Calu3 (cell line): Measurements from ENCODE around the gene BIRC6. TPM values are rescaled to one million over a fixed set of nuclear protein-coding genes. Genes with fewer than 3 reads are reported as not detected.

ENCODE experiments used
- BruUV-seq: library from RNA; stranded (reverse); fragments of 400-500 nt; replicated peaks from 2 replicates; lab custom pipeline; 2021; lab: Mats Ljungman, UMichigan
- CTCF ChIA-PET: fragments of 300-600 bp; sonication (Branson Sonifier 250); formaldehyde crosslinking; loops from one replicate; lab custom pipeline; 2022; ENCODE audit warnings: antibody characterized with exemption; lab: Charles Lee
- DNase-seq: peaks from one replicate; pipeline ENCODE4 v3.0.0; 2022
- H3K27ac Mint-ChIP-seq: one replicate; pipeline ENCODE4 v1.8.0; 2022; ENCODE audit warnings: mixed read lengths; ENCODE audit not compliant: unreplicated experiment
- H3K27me3 Mint-ChIP-seq: one replicate; pipeline ENCODE4 v1.8.0; 2022; ENCODE audit warnings: mixed read lengths; ENCODE audit not compliant: unreplicated experiment
- H3K36me3 Mint-ChIP-seq: one replicate; pipeline ENCODE4 v1.8.0; 2022; ENCODE audit warnings: mild to moderate bottlenecking, moderate library complexity, mixed read lengths; ENCODE audit not compliant: insufficient read depth, unreplicated experiment
- H3K4me1 Mint-ChIP-seq: one replicate; pipeline ENCODE4 v1.8.0; 2022; ENCODE audit warnings: mild to moderate bottlenecking, low read depth, mixed read lengths; ENCODE audit not compliant: unreplicated experiment
- H3K4me3 Mint-ChIP-seq: one replicate; pipeline ENCODE4 v1.8.0; 2022; ENCODE audit warnings: mild to moderate bottlenecking, low read depth, moderate library complexity, mixed read lengths; ENCODE audit not compliant: unreplicated experiment
- H3K9me3 Mint-ChIP-seq: one replicate; pipeline ENCODE4 v1.8.0; 2022; ENCODE audit warnings: low read depth, mixed read lengths; ENCODE audit not compliant: unreplicated experiment
- intact Hi-C: fragments of 100-400 bp; cut with micrococcal nuclease; formaldehyde crosslinking; loops from one replicate; pipeline ENCODE4 v1.10.0; 2022; ENCODE audit not compliant: unreplicated experiment
- total RNA-seq: library from RNA; stranded (reverse); gene quantifications from 2 replicates; pipeline ENCODE4 v1.2.3, GENCODE V29; 2022
- TF ChIP-seq, protein P1 (sequence below): fragments of 200-600 bp; IDR thresholded peaks from one replicate; pipeline ENCODE4 v1.8.0; 2022; ENCODE audit warnings: antibody characterized with exemption; ENCODE audit not compliant: unreplicated experiment

Gene BIRC6
- total RNA-seq, 1 experiment from 2014 or later = 91.0 TPM

DNA sequence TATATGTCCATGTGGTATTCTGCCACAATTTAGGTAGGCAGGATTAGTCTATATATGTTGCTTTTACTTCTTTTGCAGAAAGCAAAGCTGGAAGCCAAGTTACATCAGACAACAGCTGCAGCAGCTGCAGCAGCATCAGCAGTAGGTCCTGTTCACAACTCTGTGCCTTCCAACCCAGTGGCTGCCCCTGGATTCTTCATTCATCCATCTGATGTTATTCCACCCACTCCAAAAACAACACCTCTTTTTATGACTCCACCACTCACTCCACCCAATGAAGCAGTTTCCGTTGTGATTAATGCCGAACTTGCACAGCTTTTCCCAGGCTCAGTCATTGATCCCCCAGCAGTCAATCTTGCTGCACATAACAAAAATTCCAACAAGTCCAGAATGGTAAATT, 107.6 kb downstream of the BIRC6 start:
- H3K4me1 Mint-ChIP-seq = no peaks in the 10 kb centered on the region
- H3K36me3 Mint-ChIP-seq = peaks cover 35% of the 10 kb centered on the region

GRCh38 chr2:32472605-32473004, 115.8 kb downstream of the BIRC6 start:
- BruUV-seq = no TSS peak
- Mint-ChIP-seq H3K36me3 (peaks cover 30% of the 10 kb centered on the region), H3K4me3 (no peak overlapping the region)

More for the DNA sequence above, 107.6 kb downstream of the BIRC6 start:
- Mint-ChIP-seq H3K4me3 (no peak overlapping the region), H3K27me3 (no peaks in the 10 kb centered on the region), H3K9me3 (no peaks in the 10 kb centered on the region), H3K27ac (no peak overlapping the region)
- TF ChIP-seq, protein P1, sequence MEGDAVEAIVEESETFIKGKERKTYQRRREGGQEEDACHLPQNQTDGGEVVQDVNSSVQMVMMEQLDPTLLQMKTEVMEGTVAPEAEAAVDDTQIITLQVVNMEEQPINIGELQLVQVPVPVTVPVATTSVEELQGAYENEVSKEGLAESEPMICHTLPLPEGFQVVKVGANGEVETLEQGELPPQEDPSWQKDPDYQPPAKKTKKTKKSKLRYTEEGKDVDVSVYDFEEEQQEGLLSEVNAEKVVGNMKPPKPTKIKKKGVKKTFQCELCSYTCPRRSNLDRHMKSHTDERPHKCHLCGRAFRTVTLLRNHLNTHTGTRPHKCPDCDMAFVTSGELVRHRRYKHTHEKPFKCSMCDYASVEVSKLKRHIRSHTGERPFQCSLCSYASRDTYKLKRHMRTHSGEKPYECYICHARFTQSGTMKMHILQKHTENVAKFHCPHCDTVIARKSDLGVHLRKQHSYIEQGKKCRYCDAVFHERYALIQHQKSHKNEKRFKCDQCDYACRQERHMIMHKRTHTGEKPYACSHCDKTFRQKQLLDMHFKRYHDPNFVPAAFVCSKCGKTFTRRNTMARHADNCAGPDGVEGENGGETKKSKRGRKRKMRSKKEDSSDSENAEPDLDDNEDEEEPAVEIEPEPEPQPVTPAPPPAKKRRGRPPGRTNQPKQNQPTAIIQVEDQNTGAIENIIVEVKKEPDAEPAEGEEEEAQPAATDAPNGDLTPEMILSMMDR = no peak
- no peak for DNase-seq
- BruUV-seq = no TSS peak
- intact Hi-C loops = no loop called here
- CTCF ChIA-PET = no interaction called here

GRCh38 chr2:32474381-32474780, 117.6 kb downstream of the BIRC6 start:
- Mint-ChIP-seq H3K27me3 (no peaks in the 10 kb centered on the region), H3K27ac (no peak overlapping the region), H3K4me1 (no peaks in the 10 kb centered on the region), H3K9me3 (no peaks in the 10 kb centered on the region), H3K4me3 (no peak overlapping the region), H3K36me3 (peaks cover 24% of the 10 kb centered on the region)
- CTCF ChIA-PET = no interaction called here
- intact Hi-C loops = no loop called here
- TF ChIP-seq, protein P1 = no peak
- BruUV-seq = no TSS peak
- no peak for DNase-seq

More at GRCh38 chr2:32472605-32473004, 115.8 kb downstream of the BIRC6 start:
- TF ChIP-seq, protein P1 = no peak
- CTCF ChIA-PET = no interaction called here
- Mint-ChIP-seq H3K27me3 (no peaks in the 10 kb centered on the region), H3K4me1 (no peaks in the 10 kb centered on the region), H3K27ac (no peak overlapping the region), H3K9me3 (no peaks in the 10 kb centered on the region)
- no peak for DNase-seq
- intact Hi-C loops = no loop called here

DNA sequence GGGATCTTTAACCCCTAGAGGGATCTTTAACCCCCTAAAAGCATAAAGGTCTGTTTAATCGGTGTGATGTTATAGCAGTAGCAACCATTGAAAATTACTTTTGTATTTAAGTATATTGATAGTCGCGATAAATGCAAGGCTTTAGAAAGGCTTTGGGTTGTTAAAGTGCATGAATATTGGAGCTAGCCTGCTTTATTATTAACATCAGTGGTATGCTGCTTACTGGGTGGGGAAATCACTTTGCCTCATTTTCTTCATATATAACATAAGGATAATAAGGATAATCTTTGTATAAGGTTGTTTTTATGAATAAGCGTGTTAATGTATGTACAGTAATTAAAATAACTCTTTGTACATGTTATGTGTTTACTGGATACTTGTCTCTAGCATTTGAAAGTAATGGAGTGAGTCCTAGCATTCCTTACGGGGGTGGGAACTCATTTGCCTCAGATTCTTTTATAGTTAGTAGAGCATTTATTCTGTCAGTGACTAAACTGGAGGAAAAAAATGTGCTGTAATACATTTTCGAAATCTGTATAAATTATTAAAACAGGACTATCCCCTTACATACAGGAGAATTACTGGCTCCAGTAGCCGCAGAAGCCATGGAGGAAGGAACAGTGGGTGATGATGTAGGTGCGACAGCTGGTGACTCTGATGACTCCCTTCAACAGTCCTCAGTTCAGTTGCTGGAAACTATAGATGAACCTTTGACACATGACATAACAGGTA, 122.2 kb downstream of the BIRC6 start:
- TF ChIP-seq, protein P1 = no peak
- Mint-ChIP-seq H3K9me3 (no peaks in the 10 kb centered on the region), H3K4me3 (no peak overlapping the region), H3K4me1 (no peaks in the 10 kb centered on the region), H3K27me3 (no peaks in the 10 kb centered on the region), H3K27ac (no peak overlapping the region), H3K36me3 (peaks cover 21% of the 10 kb centered on the region)
- DNase-seq = no peak
- intact Hi-C loops = no loop called here
- CTCF ChIA-PET = no interaction called here
- no TSS peak for BruUV-seq
